Activated T-helper 1 cell treated with anti-CD3 and anti-CD28 coated beads, Interleukin-12 subunit alpha, Interleukin-12 subunit beta, Interleukin-2, Interleukin-4 antibody, amounts not matched to agents 30 ng/mL and 10 ng/mL and 1 ng/mL, durations not matched to agents 14 hours and 24 hours and 36 hours (primary cell): ENCODE measurements around the gene PRDM16. TPM values are rescaled to one million over a fixed set of nuclear protein-coding genes. Genes with fewer than 3 reads are reported as not detected.

ENCODE experiments used
- DNase-seq: peaks from one replicate; pipeline ENCODE4 v3.0.0; 2021; ENCODE audit warnings: low spot score
- H3K27ac Mint-ChIP-seq: one replicate; pipeline ENCODE4 v1.8.0; 2021; ENCODE audit warnings: mild to moderate bottlenecking, mixed read lengths
- H3K27me3 Mint-ChIP-seq: one replicate; pipeline ENCODE4 v1.8.0; 2022; ENCODE audit warnings: mild to moderate bottlenecking, moderate library complexity, mixed read lengths; ENCODE audit not compliant: insufficient read depth
- H3K36me3 Mint-ChIP-seq: one replicate; pipeline ENCODE4 v1.8.0; 2021; ENCODE audit warnings: low read depth, mixed read lengths
- H3K4me1 Mint-ChIP-seq: one replicate; pipeline ENCODE4 v1.8.0; 2021; ENCODE audit warnings: low read depth, mixed read lengths
- H3K4me3 Mint-ChIP-seq: one replicate; pipeline ENCODE4 v1.8.0; 2021; ENCODE audit warnings: mild to moderate bottlenecking, moderate library complexity, mixed read lengths
- H3K9me3 Mint-ChIP-seq: one replicate; pipeline ENCODE4 v1.8.0; 2021; ENCODE audit warnings: mixed read lengths
- intact Hi-C: fragments of 100-400 bp; cut with micrococcal nuclease; formaldehyde crosslinking; loops from one replicate; pipeline ENCODE4 v1.15.1; 2024
- total RNA-seq: library from RNA; stranded (reverse); gene quantifications from 2 replicates; pipeline ENCODE4 v1.2.3, GENCODE V29; 2022

Gene PRDM16
- total RNA-seq, 1 donor from 2014 or later = not detected

- no peak for DNase-seq
- Mint-ChIP-seq H3K27me3 (no peaks in the 10 kb centered on the region), H3K36me3 (no peaks in the 10 kb centered on the region), H3K27ac (no peak overlapping the region), H3K9me3 (peaks cover 2% of the 10 kb centered on the region), H3K4me3 (no peak overlapping the region), H3K4me1 (no peaks in the 10 kb centered on the region)
- intact Hi-C loops = no loop called here
Observed at GRCh38 chr1:3337798-3338724, 269.1 kb downstream of the PRDM16 start.

- no peak for DNase-seq
- no peaks in the 10 kb centered on the region for H3K36me3 Mint-ChIP-seq
- H3K4me3 Mint-ChIP-seq = no peak overlapping the region
- peaks cover 7% of the 10 kb centered on the region for H3K9me3 Mint-ChIP-seq
- H3K27me3 Mint-ChIP-seq = no peaks in the 10 kb centered on the region
- H3K27ac Mint-ChIP-seq = no peak overlapping the region
- H3K4me1 Mint-ChIP-seq = no peaks in the 10 kb centered on the region
- intact Hi-C loops = no loop called here
Observed at GRCh38 chr1:3338725-3339070, 269.7 kb downstream of the PRDM16 start.

- intact Hi-C loops = no loop called here
- DNase-seq = no peak
- no peak overlapping the region for H3K4me3 Mint-ChIP-seq
- H3K9me3 Mint-ChIP-seq = peaks cover 16% of the 10 kb centered on the region
- H3K27me3 Mint-ChIP-seq = no peaks in the 10 kb centered on the region
- no peaks in the 10 kb centered on the region for H3K36me3 Mint-ChIP-seq
- H3K27ac Mint-ChIP-seq = no peak overlapping the region
- H3K4me1 Mint-ChIP-seq = no peaks in the 10 kb centered on the region
Observed at GRCh38 chr1:3339856-3340255, 270.9 kb downstream of the PRDM16 start.

- no peak overlapping the region for H3K27ac Mint-ChIP-seq
- H3K36me3 Mint-ChIP-seq = no peaks in the 10 kb centered on the region
- DNase-seq = no peak
- intact Hi-C loops = no loop called here
- peaks cover 16% of the 10 kb centered on the region for H3K9me3 Mint-ChIP-seq
- H3K4me1 Mint-ChIP-seq = no peaks in the 10 kb centered on the region
- no peaks in the 10 kb centered on the region for H3K27me3 Mint-ChIP-seq
- H3K4me3 Mint-ChIP-seq = no peak overlapping the region
Observed at GRCh38 chr1:3340548-3341235, 271.7 kb downstream of the PRDM16 start.

- intact Hi-C loops = no loop called here
- DNase-seq = no peak
- Mint-ChIP-seq H3K36me3 (no peaks in the 10 kb centered on the region), H3K27me3 (no peaks in the 10 kb centered on the region), H3K4me3 (no peak overlapping the region), H3K9me3 (peaks cover 16% of the 10 kb centered on the region), H3K27ac (no peak overlapping the region), H3K4me1 (no peaks in the 10 kb centered on the region)
Observed at GRCh38 chr1:3341236-3341994, 272.4 kb downstream of the PRDM16 start.

GRCh38 chr1:3342960-3343359, 274.0 kb downstream of the PRDM16 start:
- Mint-ChIP-seq H3K4me3 (no peak overlapping the region), H3K27ac (no peak overlapping the region), H3K27me3 (no peaks in the 10 kb centered on the region), H3K9me3 (peaks cover 16% of the 10 kb centered on the region), H3K36me3 (no peaks in the 10 kb centered on the region), H3K4me1 (no peaks in the 10 kb centered on the region)
- DNase-seq = no peak
- intact Hi-C loops = no loop called here

- Mint-ChIP-seq H3K27ac (no peak overlapping the region), H3K9me3 (peaks cover 16% of the 10 kb centered on the region), H3K36me3 (no peaks in the 10 kb centered on the region), H3K4me3 (no peak overlapping the region), H3K27me3 (no peaks in the 10 kb centered on the region), H3K4me1 (no peaks in the 10 kb centered on the region)
- intact Hi-C loops = no loop called here
- DNase-seq = no peak
Observed at GRCh38 chr1:3344395-3344794, 275.4 kb downstream of the PRDM16 start.

GRCh38 chr1:3345792-3346191, 276.8 kb downstream of the PRDM16 start:
- Mint-ChIP-seq H3K4me1 (no peaks in the 10 kb centered on the region), H3K9me3 (peaks cover 16% of the 10 kb centered on the region), H3K27ac (no peak overlapping the region), H3K36me3 (no peaks in the 10 kb centered on the region), H3K4me3 (no peak overlapping the region), H3K27me3 (peaks cover 3% of the 10 kb centered on the region)
- DNase-seq = no peak
- intact Hi-C loops = no loop called here

- Mint-ChIP-seq H3K27me3 (peaks cover 3% of the 10 kb centered on the region), H3K4me1 (no peaks in the 10 kb centered on the region), H3K4me3 (no peak overlapping the region), H3K36me3 (no peaks in the 10 kb centered on the region), H3K9me3 (peaks cover 16% of the 10 kb centered on the region), H3K27ac (no peak overlapping the region)
- DNase-seq = no peak
- intact Hi-C loops = no loop called here
Observed at GRCh38 chr1:3346478-3346877, 277.5 kb downstream of the PRDM16 start.

GRCh38 chr1:3347257-3348020, 278.4 kb downstream of the PRDM16 start:
- no peaks in the 10 kb centered on the region for H3K36me3 Mint-ChIP-seq
- no peak overlapping the region for H3K27ac Mint-ChIP-seq

GRCh38 chr1:3348196-3348865, 279.3 kb downstream of the PRDM16 start:
- Mint-ChIP-seq H3K27ac (no peak overlapping the region), H3K4me3 (no peak overlapping the region), H3K36me3 (no peaks in the 10 kb centered on the region), H3K27me3 (peaks cover 3% of the 10 kb centered on the region), H3K9me3 (peaks cover 12% of the 10 kb centered on the region), H3K4me1 (no peaks in the 10 kb centered on the region)
- DNase-seq = no peak
- intact Hi-C loops = no loop called here

More at GRCh38 chr1:3347257-3348020, 278.4 kb downstream of the PRDM16 start:
- DNase-seq = no peak
- peaks cover 3% of the 10 kb centered on the region for H3K27me3 Mint-ChIP-seq
- intact Hi-C loops = no loop called here
- no peak overlapping the region for H3K4me3 Mint-ChIP-seq
- no peaks in the 10 kb centered on the region for H3K4me1 Mint-ChIP-seq
- peaks cover 16% of the 10 kb centered on the region for H3K9me3 Mint-ChIP-seq
